GM03348 (cell line): ENCODE measurements around the gene TSPY2.
"Not testable (repeated sequence)": the region's sequence is repeated elsewhere in the genome, so short reads cannot be mapped to it uniquely, and the experiment has no call there.

Experiments
- DNase-seq: peaks from one replicate; pipeline ENCODE4 v3.0.0; 2012; ENCODE audit warnings: low spot score

TSPY2 gene

GRCh38 chrY:6245923-6246322 is at the start of gene TSPY2:
Gene TSPY2 (plus strand): TSS chrY:6246223. CDS start chrY:6246269, 46 bp downstream.
- not testable (repeated sequence) for DNase-seq

- DNase-seq, result not testable (repeated sequence)
These were observed 36.5 kb upstream of the TSPY2 start for GRCh38 chrY:6209565-6209964.

- not testable (repeated sequence) for DNase-seq
These were observed 29.0 kb upstream of the TSPY2 start for GRCh38 chrY:6217045-6217444.

GRCh38 chrY:6269839-6270238 is 23.8 kb downstream of the TSPY2 start:
- not testable (repeated sequence) for DNase-seq
